Raji (cell line): ENCODE data around the gene TTLL8.

Experiments
- POLR2A ChIP-seq: IDR thresholded peaks from 2 replicates; pipeline ENCODE4 v1.6.1; 2011; ENCODE audit warnings: low read depth, low read length, control low read depth; ENCODE audit not compliant: insufficient read depth

The TTLL8 gene

DNA sequence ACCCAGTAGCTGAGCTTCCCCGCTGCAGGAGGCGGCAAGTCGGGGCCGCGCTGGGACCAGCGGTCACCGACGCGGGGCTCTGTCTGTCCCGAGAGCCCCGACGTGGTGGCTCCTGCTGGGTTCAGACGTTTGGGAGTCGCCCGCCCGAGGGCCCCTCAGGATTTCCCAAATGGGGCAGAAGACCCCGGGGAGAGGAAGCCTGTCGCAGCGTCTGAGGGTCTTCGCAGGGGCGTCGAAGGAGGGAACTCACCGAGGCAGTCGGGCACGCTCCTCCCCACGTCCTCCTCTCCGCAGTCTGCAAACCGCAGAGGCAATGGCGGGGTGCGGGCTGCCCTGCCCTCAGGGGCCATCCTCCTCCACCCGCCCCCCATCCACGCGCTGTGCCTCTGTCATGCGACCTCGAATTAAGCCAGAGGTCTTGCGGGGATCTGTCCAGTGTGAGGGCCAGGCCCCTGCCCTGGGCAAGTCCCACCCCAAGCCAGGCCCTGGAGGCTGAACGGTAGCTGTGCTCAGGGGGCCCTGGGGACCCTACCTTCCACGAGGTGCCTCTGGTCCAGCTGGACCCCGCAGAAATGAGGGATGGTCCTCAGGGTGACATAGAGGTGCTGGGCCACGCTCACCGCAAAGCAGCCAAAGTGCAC, 58.0 kb downstream of the TTLL8 start:
- TF ChIP-seq POLR2A: no peak

DNA sequence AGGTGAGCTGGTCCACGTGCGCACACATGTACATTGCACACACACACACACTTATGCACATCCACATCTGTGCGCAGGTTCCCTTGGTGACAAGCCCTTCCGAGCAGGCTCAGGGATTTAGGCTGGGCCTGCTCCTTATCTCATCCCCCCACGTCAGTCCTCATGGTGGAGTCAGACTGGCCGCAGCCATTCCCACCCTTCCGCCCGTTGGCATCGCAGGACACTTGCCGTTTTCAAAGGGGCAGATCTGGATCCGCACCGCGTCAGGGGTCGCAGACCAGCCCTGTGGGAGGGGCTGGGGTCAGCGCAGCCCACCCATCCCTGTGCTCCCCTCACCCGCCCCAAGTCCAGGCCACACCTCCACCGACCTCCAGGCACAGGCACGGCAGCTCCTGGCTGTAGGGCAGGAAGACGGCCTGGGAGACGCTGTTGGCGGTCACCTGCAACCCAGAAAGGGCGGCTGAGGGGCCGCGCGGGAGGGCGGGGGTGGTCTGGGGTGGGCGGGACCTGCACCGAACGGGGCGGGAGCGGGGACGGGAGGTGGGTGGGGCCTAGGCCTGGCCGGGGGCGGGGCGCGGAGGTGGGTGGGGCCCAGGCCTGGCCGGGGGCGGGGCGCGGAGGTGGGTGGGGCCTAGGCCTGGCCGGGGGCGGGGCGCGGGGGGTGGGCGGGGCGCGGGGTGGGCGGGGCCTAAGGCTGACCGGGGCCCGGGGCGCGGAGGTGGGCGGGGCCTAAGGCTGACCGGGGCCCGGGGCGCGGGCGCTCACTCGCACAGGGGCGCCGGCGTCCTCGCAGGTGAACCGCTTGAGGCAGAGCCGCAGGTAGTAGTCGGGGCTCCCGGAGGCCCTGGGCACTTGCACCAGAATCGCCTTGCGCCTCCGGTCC, 58.8 kb downstream of the TTLL8 start:
- TF ChIP-seq POLR2A: no peak

DNA sequence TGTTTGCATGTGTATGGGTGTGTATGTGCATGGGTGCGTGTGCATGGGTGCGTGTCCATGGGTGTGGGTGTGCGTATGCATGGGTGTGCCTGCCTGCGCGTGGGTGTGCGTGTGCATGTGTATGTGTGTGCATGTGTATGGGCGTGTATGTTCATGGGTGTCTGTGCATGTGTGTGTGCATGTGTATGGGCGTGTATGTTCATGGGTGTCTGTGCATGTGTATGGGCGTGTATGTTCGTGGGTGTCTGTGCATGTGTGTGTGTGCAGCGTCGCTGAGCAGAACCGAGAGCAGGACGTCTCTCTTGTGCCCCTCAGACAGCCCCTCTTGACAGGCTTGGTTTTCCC, 59.4 kb downstream of the TTLL8 start:
- TF ChIP-seq POLR2A: no peak

DNA sequence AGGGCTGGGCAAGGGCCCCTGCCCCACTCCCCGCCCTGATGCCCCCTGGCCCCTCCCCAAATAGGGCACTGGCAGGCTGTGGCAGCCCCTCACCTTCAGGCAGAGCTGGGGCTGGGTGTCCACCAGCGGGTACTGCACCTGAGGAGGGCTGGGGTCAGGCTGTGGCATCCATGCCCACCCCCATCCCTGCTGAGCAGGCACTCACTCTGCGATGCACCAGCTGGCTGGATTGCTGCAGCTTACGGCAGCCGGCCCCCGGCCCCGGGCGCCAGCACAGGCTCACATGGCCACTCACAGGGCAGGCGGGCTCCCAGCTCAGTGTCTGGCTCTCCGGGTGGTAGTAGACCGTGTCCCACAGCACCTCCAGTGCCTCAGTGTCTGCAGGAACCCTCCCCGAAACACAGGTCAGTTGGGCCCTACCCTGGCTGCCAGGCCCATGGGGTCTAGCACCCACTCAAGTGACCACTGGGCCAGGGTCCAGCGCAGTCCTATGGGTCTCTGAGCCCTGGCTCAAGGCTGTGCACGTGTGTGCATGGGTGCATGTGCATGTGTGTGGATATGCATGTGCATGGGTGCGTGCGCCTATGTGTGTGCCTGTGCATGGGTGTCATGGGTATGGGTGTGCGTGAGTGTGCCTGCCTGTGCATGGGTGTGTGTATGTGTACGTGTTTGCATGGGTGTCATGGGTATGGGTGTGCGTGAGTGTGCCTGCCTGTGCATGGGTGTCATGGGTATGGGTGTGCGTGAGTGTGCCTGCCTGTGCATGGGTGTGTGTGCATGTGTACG, 60.0 kb downstream of the TTLL8 start:
- no peak for TF ChIP-seq POLR2A

DNA sequence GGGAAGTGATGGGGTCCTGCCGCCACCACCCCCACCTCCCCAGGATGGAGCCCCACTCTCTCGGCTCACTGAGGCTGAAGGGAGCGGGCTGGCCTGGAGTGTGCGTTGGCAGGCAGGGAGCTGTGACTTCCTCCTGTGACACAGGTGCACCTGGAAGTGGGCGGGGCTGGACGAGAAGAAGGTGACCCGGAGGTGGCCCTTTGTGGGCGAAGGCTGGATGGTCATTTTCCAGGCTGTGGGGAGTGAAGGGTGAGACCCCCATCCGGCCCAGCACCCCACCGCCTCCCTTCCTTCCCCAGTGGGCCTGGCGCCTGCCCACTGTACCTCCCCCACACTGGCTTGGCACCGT, 60.9 kb downstream of the TTLL8 start:
- no peak for TF ChIP-seq POLR2A

DNA sequence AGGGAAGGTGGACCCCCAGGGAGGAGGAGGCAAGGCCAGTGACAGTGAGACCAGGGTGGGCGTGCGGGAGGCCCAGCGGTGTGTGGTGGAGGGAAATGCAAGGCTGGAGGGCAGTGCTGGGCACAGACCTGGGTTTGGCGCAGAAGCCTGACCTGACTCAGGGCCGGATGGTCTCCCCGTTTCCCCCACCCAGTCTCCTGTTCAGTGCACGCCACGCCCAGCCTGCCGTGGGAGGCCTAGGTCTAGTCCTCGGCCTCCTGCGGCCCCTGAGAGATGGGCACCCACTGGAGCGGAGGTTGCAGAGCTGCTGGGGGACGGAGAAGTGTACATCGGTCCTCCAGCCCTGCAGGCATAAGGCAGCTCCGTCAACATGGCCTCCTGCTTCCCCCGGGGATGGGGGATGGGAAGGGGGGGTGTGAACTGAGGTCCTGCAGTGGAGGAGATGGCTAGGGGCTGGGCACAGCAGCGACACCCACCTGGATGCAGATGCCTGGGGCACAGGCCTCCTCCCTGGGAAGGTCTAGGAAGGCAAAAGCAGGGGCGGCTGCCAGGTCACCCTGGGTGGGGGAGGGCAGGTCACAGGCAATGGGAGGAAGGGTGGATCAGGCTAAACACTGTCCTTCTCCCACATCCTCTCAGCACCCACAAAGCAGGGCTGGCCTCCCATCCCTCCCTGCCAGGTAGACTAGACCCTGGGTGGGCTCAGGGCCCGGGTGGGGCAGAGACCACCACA, 61.4 kb downstream of the TTLL8 start:
- TF ChIP-seq POLR2A: no peak

DNA sequence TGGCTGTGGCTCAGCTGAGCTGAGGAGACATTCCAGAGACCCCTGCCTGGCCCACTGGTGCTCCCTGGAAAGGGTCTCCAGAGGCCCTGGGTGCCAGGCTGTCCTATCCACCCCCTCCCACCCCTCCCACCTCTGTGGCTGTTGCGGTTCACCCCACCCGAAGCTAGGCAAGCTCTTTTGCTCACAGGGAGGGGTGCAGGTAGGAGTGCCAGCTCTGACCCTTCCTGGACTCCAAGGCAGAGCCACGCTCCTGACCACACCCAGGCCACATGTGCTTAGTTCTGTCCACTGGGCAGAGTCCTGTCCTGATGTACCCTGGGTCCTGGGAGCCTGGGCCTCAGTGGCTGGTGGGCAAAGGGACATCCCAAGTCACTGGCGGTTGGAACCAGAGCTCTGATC, 62.0 kb downstream of the TTLL8 start:
- TF ChIP-seq POLR2A: no peak

DNA sequence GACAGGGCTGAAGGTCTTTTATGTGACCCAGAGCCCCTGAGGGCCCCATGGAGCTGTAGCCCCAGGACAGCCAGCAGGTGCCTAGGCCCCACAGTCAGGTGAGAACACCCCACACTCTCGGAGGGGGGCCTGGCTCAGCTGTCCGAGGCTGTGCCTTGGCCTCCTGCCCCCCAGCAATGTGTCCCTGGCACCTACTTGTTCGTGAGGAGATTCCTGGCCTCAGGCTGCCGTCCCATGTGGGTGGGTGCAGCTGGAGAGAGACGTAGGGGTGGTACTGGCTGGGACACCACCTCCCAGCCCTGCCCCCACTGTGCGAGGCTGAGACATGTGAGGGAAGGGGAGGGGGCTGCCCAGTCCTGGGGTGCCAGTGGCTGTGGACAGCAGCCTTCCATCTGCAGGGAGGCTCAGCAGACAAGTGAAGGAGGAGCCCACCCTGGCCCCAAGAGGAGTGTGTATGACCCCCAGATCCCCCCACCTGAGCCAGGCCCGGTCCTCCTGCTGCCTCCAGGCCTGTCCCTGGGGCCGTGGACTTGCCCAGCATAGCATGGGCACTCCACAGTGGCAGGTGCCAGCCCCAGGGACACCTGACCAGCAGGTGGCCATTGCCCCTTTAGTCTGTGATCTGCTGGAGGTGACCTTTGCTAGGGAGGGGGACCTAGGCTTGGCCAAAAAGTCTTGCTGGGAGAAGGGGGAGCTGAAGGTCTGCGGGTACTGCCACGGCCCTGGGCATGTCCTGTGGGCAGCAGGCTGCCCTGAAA, 62.6 kb downstream of the TTLL8 start:
- no peak for TF ChIP-seq POLR2A

DNA sequence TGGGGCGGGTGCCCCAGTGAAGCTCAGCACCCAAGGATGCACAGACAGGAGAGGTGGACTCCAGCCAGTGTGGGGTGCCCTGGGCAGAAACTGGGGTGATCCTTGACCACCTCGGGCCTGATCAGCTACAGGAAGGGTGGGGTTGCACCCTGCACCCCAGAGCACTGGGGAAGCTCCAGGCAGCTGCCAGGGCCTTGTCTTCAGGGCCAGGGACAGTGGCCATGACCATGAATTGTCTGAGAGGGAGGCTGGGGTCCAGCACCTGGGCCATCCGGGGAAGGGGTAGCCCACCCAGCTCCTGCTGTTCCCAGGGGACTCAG, 63.1 kb downstream of the TTLL8 start:
- TF ChIP-seq POLR2A: no peak

DNA sequence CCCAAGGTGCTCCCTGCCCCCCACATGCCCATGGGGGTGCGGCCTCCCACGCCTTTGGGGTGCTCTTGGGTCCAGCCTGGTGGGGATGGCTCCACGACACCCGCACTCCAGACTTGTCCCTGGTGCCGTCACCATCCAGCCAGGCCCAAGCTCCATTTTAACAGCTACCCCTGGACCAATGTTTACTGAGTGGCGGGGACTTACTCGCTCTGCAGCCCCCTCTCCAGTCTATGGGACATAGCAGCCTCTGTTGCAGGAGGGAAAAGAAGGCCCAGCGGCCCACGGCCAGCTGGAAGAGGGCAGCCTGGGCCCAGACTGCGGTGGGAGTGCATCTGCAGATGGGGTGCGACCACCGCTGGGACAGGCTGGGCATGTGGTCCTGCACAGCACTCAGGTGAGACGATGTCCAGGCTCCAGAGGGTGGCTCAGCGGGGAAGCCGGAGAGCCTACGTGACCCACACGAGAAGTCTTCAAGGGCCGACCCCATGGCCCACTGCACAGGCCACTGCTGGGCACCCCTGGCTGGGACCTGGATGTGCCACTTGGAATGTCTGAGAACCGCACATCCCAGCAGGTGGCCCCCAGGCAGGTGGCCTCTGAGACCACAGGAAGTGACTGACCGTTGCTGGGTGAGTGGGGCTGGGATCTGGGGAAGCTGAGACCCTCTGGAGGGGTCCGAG, 63.6 kb downstream of the TTLL8 start:
- no peak for TF ChIP-seq POLR2A

DNA sequence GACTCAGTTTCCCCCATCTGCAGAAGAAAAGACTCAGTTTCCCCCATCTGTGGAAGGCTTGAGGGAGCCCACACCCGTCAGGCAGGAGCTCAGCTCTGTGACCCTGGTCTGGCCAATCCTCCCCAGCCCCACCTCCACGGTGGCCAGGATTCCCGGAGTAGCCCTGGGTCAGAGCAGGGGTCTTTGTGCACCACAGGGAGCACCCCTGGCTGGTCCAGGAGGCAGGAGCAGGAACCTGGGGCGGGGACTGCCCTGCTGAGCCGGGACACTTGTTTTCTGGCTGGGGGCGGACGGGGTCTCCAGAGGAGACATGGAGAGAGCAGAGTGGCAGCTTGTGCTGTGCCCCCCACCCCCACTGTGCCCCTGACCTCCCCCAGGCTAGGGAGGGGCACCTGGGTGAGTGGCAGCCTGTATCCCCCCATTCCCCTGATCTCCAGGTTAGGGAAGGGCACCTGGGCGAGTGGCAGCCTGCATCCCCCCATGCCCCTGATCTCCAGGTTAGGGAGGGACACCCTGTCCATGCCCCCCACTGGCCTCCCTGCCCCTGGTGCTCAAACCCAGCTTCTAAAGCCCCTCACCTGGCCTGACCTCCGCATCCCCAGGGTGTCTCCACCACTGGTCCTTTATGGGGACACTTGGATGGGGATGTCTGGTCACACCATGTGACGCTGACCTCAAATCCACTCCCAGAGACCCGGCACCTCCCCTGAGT, 64.3 kb downstream of the TTLL8 start:
- TF ChIP-seq POLR2A: no peak

DNA sequence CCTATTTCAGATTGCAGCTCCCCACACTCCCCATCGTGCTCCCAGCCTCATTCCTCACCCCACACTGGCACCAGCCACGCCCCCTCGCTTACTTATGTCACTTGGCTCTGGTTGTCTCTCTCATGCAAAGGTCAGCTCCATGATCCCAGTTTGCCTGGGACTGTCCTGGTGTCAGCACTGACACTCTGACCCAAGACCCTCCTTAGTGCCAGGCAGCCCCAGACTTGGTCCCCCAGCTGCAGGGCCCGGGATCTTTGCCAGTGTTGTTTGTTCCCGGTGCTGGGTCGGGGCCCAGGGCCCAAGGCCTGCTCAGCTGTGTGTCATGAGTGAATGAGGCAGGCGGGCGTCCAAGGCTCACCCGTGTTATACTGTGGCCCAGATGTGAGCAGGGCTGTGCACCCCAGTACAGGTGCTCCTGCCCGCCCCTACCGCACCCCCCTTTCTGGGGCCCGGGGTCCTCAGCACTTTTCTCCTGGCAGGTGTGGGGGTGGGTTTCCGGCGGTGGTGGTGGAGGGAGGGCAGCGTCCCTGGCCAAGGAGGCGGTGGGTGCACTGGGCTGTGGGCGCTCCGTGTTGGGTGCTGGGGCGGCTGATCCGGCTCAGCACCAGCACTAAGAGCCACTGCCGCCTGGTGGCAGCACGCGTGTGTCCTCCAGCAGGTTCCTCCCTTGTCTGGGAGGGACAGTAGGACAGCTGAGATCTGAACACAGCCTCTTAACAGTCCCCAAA, 65.0 kb downstream of the TTLL8 start:
- TF ChIP-seq POLR2A: no peak
